Hippocampal formation (tissue), 2 donors: Measurements from ENCODE around the gene ACBD4.
A peak's percentile ranks its signal among the peaks of the same experiment; 100 is the strongest.

Experiments used
- DNase-seq, 2 donors: peaks; one replicate each; lab custom pipeline; 2025; lab: John Stamatoyannopoulos, UW

Gene ACBD4

GRCh38 chr17:45104497-45104896 is 31.0 kb upstream of the ACBD4 start:
- no peak for DNase-seq

- no peak for DNase-seq
These were observed 30.4 kb upstream of the ACBD4 start for GRCh38 chr17:45104907-45105624.

- DNase-seq = no peak
These were observed 29.4 kb upstream of the ACBD4 start for GRCh38 chr17:45106096-45106495.

- DNase-seq = no peak
These were observed 28.9 kb upstream of the ACBD4 start for GRCh38 chr17:45106582-45106981.

GRCh38 chr17:45107293-45108010 is 28.0 kb upstream of the ACBD4 start:
- DNase-seq = no peak

GRCh38 chr17:45108051-45108450 is 27.4 kb upstream of the ACBD4 start:
- DNase-seq = no peak

GRCh38 chr17:45108595-45109521 is 26.6 kb upstream of the ACBD4 start:
- no peak for DNase-seq

- DNase-seq = peak; percentile 42 to 64
These were observed 24.5 kb upstream of the ACBD4 start for GRCh38 chr17:45110676-45111611.

GRCh38 chr17:45111850-45112249 is 23.6 kb upstream of the ACBD4 start:
- no peak for DNase-seq

GRCh38 chr17:45112559-45113423 is 22.7 kb upstream of the ACBD4 start:
- DNase-seq = no peak

- no peak for DNase-seq
These were observed 22.1 kb upstream of the ACBD4 start for GRCh38 chr17:45113424-45113754.

- DNase-seq = no peak
These were observed 21.2 kb upstream of the ACBD4 start for GRCh38 chr17:45114117-45114932.

- no peak for DNase-seq
These were observed 20.4 kb upstream of the ACBD4 start for GRCh38 chr17:45115015-45115625.

GRCh38 chr17:45115871-45116270 is 19.6 kb upstream of the ACBD4 start:
- DNase-seq = no peak

GRCh38 chr17:45116434-45117016 is 19.0 kb upstream of the ACBD4 start:
- DNase-seq = no peak

GRCh38 chr17:45117334-45117733 is 18.2 kb upstream of the ACBD4 start:
- no peak for DNase-seq

- DNase-seq = no peak
These were observed 17.4 kb upstream of the ACBD4 start for GRCh38 chr17:45117848-45118646.

GRCh38 chr17:45118691-45119090 is 16.8 kb upstream of the ACBD4 start:
- DNase-seq = no peak
